ENCODE results near the gene ACAA2.
"Not testable (repeated sequence)": the region's sequence is repeated elsewhere in the genome, so short reads cannot be mapped to it uniquely, and the experiment has no call there.

ACAA2 gene

GRCh38 chr18:49812286-49813068 is 856 bp downstream of the ACAA2 start:
- Histone ChIP-seq H3K4me1 (ENCODE audit: control insufficient read depth, insufficient read depth, low read length, unreplicated experiment) (peaks cover 9% of the 10 kb centered on the region), H2AFZ (ENCODE audit: low read length, unreplicated experiment) (peak overlapping the region; percentile 91), H3K27ac (ENCODE audit: low read depth, low read length) (peak overlapping the region; percentile 93), H3K4me3 (ENCODE audit: low read depth, low read length) (peak overlapping the region; percentile 85), H3K79me2 (ENCODE audit: control insufficient read depth, insufficient read depth, low read length, unreplicated experiment) (peaks cover 44% of the 10 kb centered on the region), H3K36me3 (ENCODE audit: insufficient read depth, low read length) (peaks cover 4% of the 10 kb centered on the region; the same call in 1 of the 2 replicates), H3K27me3 (ENCODE audit: insufficient read depth, low read length) (no peaks in the 10 kb centered on the region)

GRCh38 chr18:49811151-49811938 is 2.0 kb downstream of the ACAA2 start:
- Histone ChIP-seq H3K79me2 (ENCODE audit: control insufficient read depth, insufficient read depth, low read length, unreplicated experiment) (peaks cover 54% of the 10 kb centered on the region), H3K4me3 (ENCODE audit: low read depth, low read length) (peak overlapping the region; percentile 85), H3K27me3 (ENCODE audit: insufficient read depth, low read length) (no peaks in the 10 kb centered on the region), H3K4me1 (ENCODE audit: control insufficient read depth, insufficient read depth, low read length, unreplicated experiment) (peaks cover 9% of the 10 kb centered on the region), H3K27ac (ENCODE audit: low read depth, low read length) (no peak overlapping the region), H2AFZ (ENCODE audit: low read length, unreplicated experiment) (no peak overlapping the region), H3K36me3 (ENCODE audit: insufficient read depth, low read length) (peaks cover 4% of the 10 kb centered on the region; the same call in 1 of the 2 replicates)

DNA sequence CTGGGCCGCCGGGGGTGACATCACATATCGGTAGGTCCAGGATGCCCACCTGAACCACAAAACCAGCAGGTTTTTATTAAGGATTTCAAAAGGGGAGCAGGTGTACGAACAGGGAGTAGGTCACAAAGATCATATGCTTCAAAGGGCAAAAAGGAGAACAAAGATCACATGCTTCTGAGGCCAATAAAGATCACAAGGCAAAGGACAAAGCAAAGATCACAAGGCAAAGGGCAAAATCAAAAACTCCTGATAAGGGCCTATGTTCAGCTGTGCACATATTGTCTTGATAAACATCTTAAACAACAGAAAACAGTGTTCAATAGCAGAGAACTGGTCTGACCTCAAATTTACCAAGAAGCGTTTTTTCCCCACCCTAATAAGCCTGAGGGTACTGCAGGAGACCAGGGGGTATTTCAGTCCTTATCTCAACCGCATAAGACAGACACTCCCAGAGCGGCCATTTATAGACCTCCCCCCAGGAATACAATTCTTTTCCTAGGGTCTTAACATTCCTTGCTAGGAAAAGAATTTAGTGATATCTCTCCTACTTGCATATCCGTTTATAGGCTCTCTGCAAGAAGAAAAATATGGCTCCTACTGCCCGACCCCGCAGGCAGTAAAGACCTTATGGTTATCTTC is 4.7 kb downstream of the ACAA2 start:
- H2AFZ ChIP-seq (ENCODE audit: low read length, unreplicated experiment); H3K27ac ChIP-seq (ENCODE audit: low read depth, low read length); H3K4me1 ChIP-seq (ENCODE audit: control insufficient read depth, insufficient read depth, low read length, unreplicated experiment); H3K27me3 ChIP-seq (ENCODE audit: insufficient read depth, low read length); H3K36me3 ChIP-seq (ENCODE audit: insufficient read depth, low read length); H3K4me3 ChIP-seq (ENCODE audit: low read depth, low read length): not testable (repeated sequence)
- H3K79me2 ChIP-seq (ENCODE audit: control insufficient read depth, insufficient read depth, low read length, unreplicated experiment), result peaks cover 71% of the 10 kb centered on the region

DNA sequence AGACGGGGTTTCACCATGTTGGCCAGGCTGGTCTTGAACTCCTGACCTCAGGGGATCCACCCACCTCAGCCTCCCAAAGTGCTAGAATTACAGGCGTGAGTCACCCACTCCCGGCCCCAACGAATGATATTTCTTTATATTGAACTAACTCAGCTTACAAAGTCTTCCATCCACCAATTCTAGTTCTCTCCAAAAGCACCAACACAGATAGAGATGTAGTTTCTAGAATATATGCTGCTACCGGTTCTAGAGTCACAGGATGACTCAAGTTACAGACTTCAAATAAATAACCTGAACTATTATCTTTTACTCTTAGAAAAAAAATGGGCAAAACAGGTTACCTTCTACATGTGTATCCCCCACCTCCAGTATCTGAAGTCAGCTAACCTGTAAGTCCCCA is 9.2 kb downstream of the ACAA2 start:
- H2AFZ ChIP-seq (ENCODE audit: low read length, unreplicated experiment), result no peak overlapping the region
- H3K36me3 ChIP-seq (ENCODE audit: insufficient read depth, low read length), result peaks cover 4% of the 10 kb centered on the region; the same call in 1 of the 2 replicates
- H3K4me3 ChIP-seq (ENCODE audit: low read depth, low read length), result no peak overlapping the region
- no peaks in the 10 kb centered on the region for H3K4me1 ChIP-seq (ENCODE audit: control insufficient read depth, insufficient read depth, low read length, unreplicated experiment)
- H3K79me2 ChIP-seq (ENCODE audit: control insufficient read depth, insufficient read depth, low read length, unreplicated experiment), result peaks cover 38% of the 10 kb centered on the region
- H3K27me3 ChIP-seq (ENCODE audit: insufficient read depth, low read length), result no peaks in the 10 kb centered on the region
- H3K27ac ChIP-seq (ENCODE audit: low read depth, low read length), result no peak overlapping the region

GRCh38 chr18:49802623-49803022 is 10.7 kb downstream of the ACAA2 start:
- Histone ChIP-seq H3K4me3 (ENCODE audit: low read depth, low read length) (no peak overlapping the region), H3K36me3 (ENCODE audit: insufficient read depth, low read length) (peaks cover 4% of the 10 kb centered on the region; the same call in 1 of the 2 replicates), H3K79me2 (ENCODE audit: control insufficient read depth, insufficient read depth, low read length, unreplicated experiment) (peaks cover 33% of the 10 kb centered on the region), H2AFZ (ENCODE audit: low read length, unreplicated experiment) (no peak overlapping the region), H3K4me1 (ENCODE audit: control insufficient read depth, insufficient read depth, low read length, unreplicated experiment) (no peaks in the 10 kb centered on the region), H3K27me3 (ENCODE audit: insufficient read depth, low read length) (no peaks in the 10 kb centered on the region), H3K27ac (ENCODE audit: low read depth, low read length) (no peak overlapping the region)

DNA sequence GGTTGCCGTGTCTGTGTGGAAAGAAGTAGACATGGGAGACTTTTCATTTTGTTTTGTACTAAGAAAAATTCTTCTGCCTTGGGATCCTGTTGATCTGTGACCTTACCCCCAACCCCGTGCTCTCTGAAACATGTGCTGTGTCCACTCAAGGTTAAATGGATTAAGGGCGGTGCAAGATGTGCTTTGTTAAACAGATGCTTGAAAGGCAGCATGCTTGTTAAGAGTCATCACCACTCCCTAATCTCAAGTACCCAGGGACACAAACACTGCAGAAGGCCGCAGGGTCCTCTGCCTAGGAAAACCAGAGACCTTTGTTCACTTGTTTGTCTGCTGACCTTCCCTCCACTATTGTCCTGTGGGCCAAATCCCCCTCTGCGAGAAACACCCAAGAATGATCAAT is 12.8 kb downstream of the ACAA2 start:
- Histone ChIP-seq H3K79me2 (ENCODE audit: control insufficient read depth, insufficient read depth, low read length, unreplicated experiment) (peaks cover 13% of the 10 kb centered on the region), H3K4me1 (ENCODE audit: control insufficient read depth, insufficient read depth, low read length, unreplicated experiment) (peaks cover 13% of the 10 kb centered on the region)
- H3K4me3 ChIP-seq (ENCODE audit: low read depth, low read length); H2AFZ ChIP-seq (ENCODE audit: low read length, unreplicated experiment); H3K27ac ChIP-seq (ENCODE audit: low read depth, low read length); H3K27me3 ChIP-seq (ENCODE audit: insufficient read depth, low read length); H3K36me3 ChIP-seq (ENCODE audit: insufficient read depth, low read length): not testable (repeated sequence)

DNA sequence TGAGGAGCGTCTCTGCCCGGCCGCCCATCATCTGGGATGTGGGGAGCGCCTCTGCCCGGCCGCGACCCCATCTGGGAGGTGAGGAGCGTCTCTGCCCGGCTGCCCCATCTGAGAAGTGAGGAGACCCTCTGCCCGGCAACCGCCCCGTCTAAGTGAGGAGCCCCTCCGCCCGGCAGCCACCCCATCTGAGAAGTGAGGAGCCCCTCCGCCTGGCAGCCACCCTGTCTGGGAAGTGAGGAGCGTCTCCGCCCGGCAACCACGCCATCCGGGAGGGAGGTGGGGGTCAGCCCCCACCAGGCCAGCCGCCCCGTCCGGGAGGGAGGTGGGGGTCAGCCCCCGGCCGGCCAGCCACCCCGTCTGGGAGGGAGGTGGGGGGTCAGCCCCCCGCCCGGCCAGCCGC is 13.5 kb downstream of the ACAA2 start:
- not testable (repeated sequence) for H3K27ac ChIP-seq (ENCODE audit: low read depth, low read length); H3K4me3 ChIP-seq (ENCODE audit: low read depth, low read length); H2AFZ ChIP-seq (ENCODE audit: low read length, unreplicated experiment); H3K27me3 ChIP-seq (ENCODE audit: insufficient read depth, low read length); H3K36me3 ChIP-seq (ENCODE audit: insufficient read depth, low read length); H3K79me2 ChIP-seq (ENCODE audit: control insufficient read depth, insufficient read depth, low read length, unreplicated experiment)
- H3K4me1 ChIP-seq (ENCODE audit: control insufficient read depth, insufficient read depth, low read length, unreplicated experiment), result peaks cover 13% of the 10 kb centered on the region

GRCh38 chr18:49798001-49798400 is 15.3 kb downstream of the ACAA2 start:
- Histone ChIP-seq H3K4me3 (ENCODE audit: low read depth, low read length) (no peak overlapping the region), H3K79me2 (ENCODE audit: control insufficient read depth, insufficient read depth, low read length, unreplicated experiment) (no peaks in the 10 kb centered on the region), H3K27me3 (ENCODE audit: insufficient read depth, low read length) (no peaks in the 10 kb centered on the region), H3K36me3 (ENCODE audit: insufficient read depth, low read length) (peaks cover 13% of the 10 kb centered on the region), H3K4me1 (ENCODE audit: control insufficient read depth, insufficient read depth, low read length, unreplicated experiment) (peaks cover 13% of the 10 kb centered on the region), H2AFZ (ENCODE audit: low read length, unreplicated experiment) (no peak overlapping the region), H3K27ac (ENCODE audit: low read depth, low read length) (no peak overlapping the region)

DNA sequence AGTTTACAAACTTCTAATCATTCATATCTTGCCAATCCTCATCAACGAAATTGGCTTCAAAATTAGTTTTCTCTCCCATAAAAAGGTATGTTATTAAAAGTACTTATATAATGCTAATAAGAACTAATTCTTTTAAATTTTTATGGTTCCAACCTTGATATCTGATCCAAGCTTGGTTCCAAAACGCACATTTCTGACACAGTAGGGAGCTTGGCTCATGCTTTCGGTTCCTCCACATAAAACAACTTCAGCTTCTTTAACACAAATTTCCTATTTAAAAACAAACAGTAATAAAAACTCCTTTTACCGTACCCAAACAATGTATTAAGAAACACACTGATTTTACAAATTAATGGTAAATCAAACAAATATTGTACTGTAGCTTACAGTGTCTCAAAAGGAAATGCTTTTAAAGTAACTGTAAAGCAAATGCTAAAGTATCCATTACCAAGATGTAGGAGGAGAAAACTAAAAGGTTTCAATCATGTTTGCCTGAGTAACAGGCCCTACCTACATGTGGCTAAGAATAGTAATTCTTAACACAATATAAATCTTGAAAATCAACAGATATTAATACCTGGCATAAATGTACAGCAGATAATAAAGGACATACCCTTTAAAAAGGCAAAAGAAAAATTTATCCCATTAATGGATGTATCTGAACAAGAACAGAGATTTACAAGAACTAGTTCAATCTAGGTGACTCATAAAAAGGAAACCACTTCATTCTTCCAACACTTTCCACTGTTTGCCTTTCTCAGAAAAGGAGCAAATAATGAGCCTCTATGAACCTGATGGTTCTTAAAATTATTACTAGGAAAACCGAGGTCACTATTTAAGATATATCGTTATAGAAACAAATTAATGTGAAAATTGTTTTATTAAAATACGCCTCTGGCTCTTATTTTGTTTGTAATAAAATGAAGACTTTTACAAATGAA is 17.5 kb downstream of the ACAA2 start:
- Histone ChIP-seq H3K27me3 (ENCODE audit: insufficient read depth, low read length) (no peaks in the 10 kb centered on the region), H3K4me1 (ENCODE audit: control insufficient read depth, insufficient read depth, low read length, unreplicated experiment) (peaks cover 13% of the 10 kb centered on the region), H3K4me3 (ENCODE audit: low read depth, low read length) (no peak overlapping the region), H3K27ac (ENCODE audit: low read depth, low read length) (no peak overlapping the region; the same call in 1 of the 2 replicates), H3K36me3 (ENCODE audit: insufficient read depth, low read length) (peaks cover 17% of the 10 kb centered on the region), H2AFZ (ENCODE audit: low read length, unreplicated experiment) (no peak overlapping the region), H3K79me2 (ENCODE audit: control insufficient read depth, insufficient read depth, low read length, unreplicated experiment) (no peaks in the 10 kb centered on the region)

DNA sequence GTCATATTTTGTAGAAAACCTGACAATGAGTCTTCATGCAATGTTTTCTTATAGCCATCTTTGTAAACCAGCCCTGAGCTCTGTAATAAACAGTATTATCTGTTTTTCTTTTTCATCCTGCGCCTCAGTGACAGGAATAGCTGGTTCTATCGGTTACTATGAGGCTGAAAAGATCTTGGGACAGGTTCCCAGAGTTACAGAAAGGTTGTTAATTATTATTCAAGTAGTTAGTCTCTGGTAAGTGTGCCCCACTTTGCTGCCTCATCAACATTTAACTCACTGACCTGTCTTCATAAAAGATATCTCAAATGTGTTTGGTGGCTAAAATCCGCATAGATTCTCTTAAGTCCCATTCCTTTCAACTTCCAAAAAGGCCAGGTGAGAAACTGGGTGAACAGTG is 18.6 kb downstream of the ACAA2 start:
- peaks cover 13% of the 10 kb centered on the region for H3K4me1 ChIP-seq (ENCODE audit: control insufficient read depth, insufficient read depth, low read length, unreplicated experiment)
- H3K79me2 ChIP-seq (ENCODE audit: control insufficient read depth, insufficient read depth, low read length, unreplicated experiment), result no peaks in the 10 kb centered on the region
- peaks cover 17% of the 10 kb centered on the region for H3K36me3 ChIP-seq (ENCODE audit: insufficient read depth, low read length)
- no peak overlapping the region for H3K27ac ChIP-seq (ENCODE audit: low read depth, low read length)
- no peak overlapping the region for H3K4me3 ChIP-seq (ENCODE audit: low read depth, low read length)
- H2AFZ ChIP-seq (ENCODE audit: low read length, unreplicated experiment), result no peak overlapping the region
- H3K27me3 ChIP-seq (ENCODE audit: insufficient read depth, low read length), result no peaks in the 10 kb centered on the region

Data from ACC112 (cell line).